Sigmoid colon (tissue), 4 donors: ENCODE results near the gene SLC25A5.

Experiments used
- EP300 ChIP-seq, 4 donors: sonication (generic); formaldehyde crosslinking; IDR thresholded peaks; one replicate each; pipeline ENCODE4 v1.6.1; 2017; ENCODE audit warnings: antibody characterized with exemption in 4 of 4
- POLR2A ChIP-seq, 2 donors: fragments of 450-650 bp; IDR thresholded peaks; one replicate each; pipeline ENCODE4 v1.6.1; 2016; ENCODE audit warnings: antibody characterized with exemption in 2 of 2, mild to moderate bottlenecking in 2 of 2, moderate library complexity in 2 of 2
- POLR2AphosphoS5 ChIP-seq, 4 donors: sonication (generic); formaldehyde crosslinking; IDR thresholded peaks; one replicate each; pipeline ENCODE4 v1.6.1; 2017; ENCODE audit warnings: antibody characterized with exemption in 4 of 4
- TF ChIP-seq, protein P1 (sequence below), 4 experiments: fragments of 450-650 bp in 3 of 4; fragments of 200-600 bp in 1 of 4; IDR thresholded peaks; one replicate each; pipeline ENCODE4 v1.5.1; 2016 to 2019; ENCODE audit warnings: antibody characterized with exemption in 4 of 4, mild to moderate bottlenecking in 3 of 4, moderate library complexity in 2 of 4

- TF ChIP-seq EP300 (IDR thresholded peaks at IDR 0.05): no peak
- TF ChIP-seq, protein P1, sequence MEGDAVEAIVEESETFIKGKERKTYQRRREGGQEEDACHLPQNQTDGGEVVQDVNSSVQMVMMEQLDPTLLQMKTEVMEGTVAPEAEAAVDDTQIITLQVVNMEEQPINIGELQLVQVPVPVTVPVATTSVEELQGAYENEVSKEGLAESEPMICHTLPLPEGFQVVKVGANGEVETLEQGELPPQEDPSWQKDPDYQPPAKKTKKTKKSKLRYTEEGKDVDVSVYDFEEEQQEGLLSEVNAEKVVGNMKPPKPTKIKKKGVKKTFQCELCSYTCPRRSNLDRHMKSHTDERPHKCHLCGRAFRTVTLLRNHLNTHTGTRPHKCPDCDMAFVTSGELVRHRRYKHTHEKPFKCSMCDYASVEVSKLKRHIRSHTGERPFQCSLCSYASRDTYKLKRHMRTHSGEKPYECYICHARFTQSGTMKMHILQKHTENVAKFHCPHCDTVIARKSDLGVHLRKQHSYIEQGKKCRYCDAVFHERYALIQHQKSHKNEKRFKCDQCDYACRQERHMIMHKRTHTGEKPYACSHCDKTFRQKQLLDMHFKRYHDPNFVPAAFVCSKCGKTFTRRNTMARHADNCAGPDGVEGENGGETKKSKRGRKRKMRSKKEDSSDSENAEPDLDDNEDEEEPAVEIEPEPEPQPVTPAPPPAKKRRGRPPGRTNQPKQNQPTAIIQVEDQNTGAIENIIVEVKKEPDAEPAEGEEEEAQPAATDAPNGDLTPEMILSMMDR (IDR thresholded peaks at IDR 0.05): no peak
- no peak for TF ChIP-seq POLR2A (IDR thresholded peaks at IDR 0.05)
- no peak for TF ChIP-seq POLR2AphosphoS5 (IDR thresholded peaks at IDR 0.05)
These were observed 32.0 kb downstream of the SLC25A5 start for GRCh38 chrX:119500061-119500800.
